GM19328 (cell line): Measurements from ENCODE around the gene TRAF1.

Experiments used
- ATAC-seq: cut with Tn5 transposase; IDR thresholded peaks from one replicate; pipeline ENCODE4 v1.9.1; 2021; ENCODE audit warnings: mild to moderate bottlenecking, moderate library complexity; ENCODE audit not compliant: unreplicated experiment

TRAF1 gene

GRCh38 chr9:120853198-120853597 is 73.4 kb downstream of the TRAF1 start:
- no peak for ATAC-seq
